Islet of Langerhans (tissue), 1 donor: ENCODE results near the gene RRP12.
"Not testable (repeated sequence)": the region's sequence is repeated elsewhere in the genome, so short reads cannot be mapped to it uniquely, and the experiment has no call there.

Experiments used
- FAIRE-seq: peaks from one replicate; lab custom pipeline; 2011; peaks lifted over from hg19 to GRCh38; lab: Jason Lieb, UNC

The RRP12 gene

GRCh38 chr10:97400665-97401454 lies at the start of gene RRP12:
Gene RRP12, minus strand, starts transcription at chr10:97401340. Its CDS starts 109 bp downstream, at chr10:97401231.
- peak; percentile 99 for FAIRE-seq

GRCh38 chr10:97450828-97451227 lies 49.7 kb upstream of the RRP12 start:
- FAIRE-seq, result no peak

- peak; percentile 94 for FAIRE-seq
These were observed 44.8 kb upstream of the RRP12 start, which contains the start of the genes EXOSC1 and ZDHHC16 for GRCh38 chr10:97445722-97446639. Gene EXOSC1, minus strand, starts transcription at chr10:97446006. Its CDS starts 21 bp downstream, at chr10:97445985. Gene ZDHHC16, plus strand, starts transcription at chr10:97446175. Its CDS starts 5,501 bp downstream, at chr10:97451676.

- no peak for FAIRE-seq
These were observed 44.2 kb upstream of the RRP12 start for GRCh38 chr10:97445357-97445721.

GRCh38 chr10:97444212-97444611 lies 43.1 kb upstream of the RRP12 start:
- FAIRE-seq, result no peak

- no peak for FAIRE-seq
These were observed 41.1 kb upstream of the RRP12 start for GRCh38 chr10:97442277-97442676.

- no peak for FAIRE-seq
These were observed 34.1 kb upstream of the RRP12 start for GRCh38 chr10:97435211-97435610.

GRCh38 chr10:97434557-97434956 lies 33.4 kb upstream of the RRP12 start:
- FAIRE-seq, result no peak

- no peak for FAIRE-seq
These were observed 32.9 kb upstream of the RRP12 start for GRCh38 chr10:97434055-97434454.

- no peak for FAIRE-seq
These were observed 27.4 kb upstream of the RRP12 start for GRCh38 chr10:97428572-97428981.

- FAIRE-seq, result no peak
These were observed 26.5 kb upstream of the RRP12 start for GRCh38 chr10:97427571-97428179.

GRCh38 chr10:97426776-97427570 lies 25.8 kb upstream of the RRP12 start:
- no peak for FAIRE-seq

GRCh38 chr10:97425964-97426775 lies 25.0 kb upstream of the RRP12 start, which contains the start of gene PGAM1:
Gene PGAM1, plus strand, starts transcription at chr10:97426191. Its CDS starts 117 bp downstream, at chr10:97426308.
- FAIRE-seq, result no peak

- FAIRE-seq, result not testable (repeated sequence)
These were observed 22.6 kb upstream of the RRP12 start for GRCh38 chr10:97423757-97424098.

- no peak for FAIRE-seq
These were observed 15.4 kb upstream of the RRP12 start for GRCh38 chr10:97416565-97416964.

- FAIRE-seq, result no peak
These were observed 11.8 kb upstream of the RRP12 start for GRCh38 chr10:97412891-97413304.

GRCh38 chr10:97411406-97411805 lies 10.3 kb upstream of the RRP12 start:
- no peak for FAIRE-seq

GRCh38 chr10:97408496-97408992 lies 7.4 kb upstream of the RRP12 start:
- FAIRE-seq, result no peak

GRCh38 chr10:97407952-97408248 lies 6.8 kb upstream of the RRP12 start:
- no peak for FAIRE-seq

- no peak for FAIRE-seq
These were observed 6.2 kb upstream of the RRP12 start for GRCh38 chr10:97407211-97407951.
